Measurements from ENCODE around the gene SRGAP3.
A peak's percentile ranks its signal among the peaks of the same experiment; 100 is the strongest.

The SRGAP3 gene

GRCh38 chr3:9081184-9081818, 168.1 kb downstream of the SRGAP3 start:
- DNase-seq (ENCODE audit: low spot score), result no peak

- DNase-seq (ENCODE audit: low spot score), result no peak
Observed at GRCh38 chr3:9080163-9080562, 169.3 kb downstream of the SRGAP3 start.

GRCh38 chr3:9079676-9080075, 169.8 kb downstream of the SRGAP3 start:
- DNase-seq (ENCODE audit: low spot score), result no peak

GRCh38 chr3:9078561-9079240, 170.7 kb downstream of the SRGAP3 start:
- no peak for DNase-seq (ENCODE audit: low spot score)

GRCh38 chr3:9077029-9077428, 172.4 kb downstream of the SRGAP3 start:
- no peak for DNase-seq (ENCODE audit: low spot score)

GRCh38 chr3:9075762-9076161, 173.7 kb downstream of the SRGAP3 start:
- no peak for DNase-seq (ENCODE audit: low spot score)

GRCh38 chr3:9074079-9074478, 175.4 kb downstream of the SRGAP3 start:
- DNase-seq (ENCODE audit: low spot score), result no peak

- no peak for DNase-seq (ENCODE audit: low spot score)
Observed at GRCh38 chr3:9072667-9073009, 176.8 kb downstream of the SRGAP3 start.

GRCh38 chr3:9071936-9072666, 177.3 kb downstream of the SRGAP3 start:
- no peak for DNase-seq (ENCODE audit: low spot score)

- no peak for DNase-seq (ENCODE audit: low spot score)
Observed at GRCh38 chr3:9070961-9071360, 178.5 kb downstream of the SRGAP3 start.

- DNase-seq (ENCODE audit: low spot score), result no peak
Observed at GRCh38 chr3:9069971-9070370, 179.5 kb downstream of the SRGAP3 start.

GRCh38 chr3:9068051-9068450, 181.4 kb downstream of the SRGAP3 start:
- DNase-seq (ENCODE audit: low spot score), result no peak

GRCh38 chr3:9067352-9067975, 182.0 kb downstream of the SRGAP3 start:
- DNase-seq (ENCODE audit: low spot score), result peak; percentile 8

GRCh38 chr3:9066775-9067174, 182.7 kb downstream of the SRGAP3 start:
- DNase-seq (ENCODE audit: low spot score), result no peak

GRCh38 chr3:9066141-9066540, 183.3 kb downstream of the SRGAP3 start:
- no peak for DNase-seq (ENCODE audit: low spot score)

- no peak for DNase-seq (ENCODE audit: low spot score)
Observed at GRCh38 chr3:9064850-9065249, 184.6 kb downstream of the SRGAP3 start.

GRCh38 chr3:9064251-9064650, 185.2 kb downstream of the SRGAP3 start:
- no peak for DNase-seq (ENCODE audit: low spot score)

GRCh38 chr3:9062570-9062969, 186.9 kb downstream of the SRGAP3 start:
- DNase-seq (ENCODE audit: low spot score), result no peak

- no peak for DNase-seq (ENCODE audit: low spot score)
Observed at GRCh38 chr3:9061634-9062033, 187.8 kb downstream of the SRGAP3 start.

- DNase-seq (ENCODE audit: low spot score), result no peak
Observed at GRCh38 chr3:9059489-9060400, 189.7 kb downstream of the SRGAP3 start.

GRCh38 chr3:9056581-9056980, 192.9 kb downstream of the SRGAP3 start:
- no peak for DNase-seq (ENCODE audit: low spot score)

Data from hematopoietic multipotent progenitor cell treated with erythropoietin and hydrocortisone succinate and interleukin-3 and kit ligand, for 17 days (in vitro differentiated cells).